H1 (cell line): ENCODE data around the gene TFDP1. TPM values are rescaled to one million over a fixed set of nuclear protein-coding genes. Genes with fewer than 3 reads are reported as not detected.

ENCODE experiments used
- CTCF ChIA-PET: fragments of 300-600 bp; sonication (Branson Sonifier 250); formaldehyde crosslinking; loops from one replicate; lab custom pipeline; 2021; ENCODE audit not compliant: partially characterized antibody; lab: Charles Lee
- POLR2A ChIA-PET: fragments of 300-600 bp; sonication (Branson Sonifier 250); formaldehyde crosslinking; loops from one replicate; lab custom pipeline; 2021; ENCODE audit warnings: inconsistent platforms; ENCODE audit not compliant: partially characterized antibody; lab: Charles Lee
- DNase-seq, 2 experiments: peaks; one replicate each; pipeline versions ENCODE4 v3.0.0 to v3.0.0-alpha.2; 2010 to 2022; ENCODE audit warnings: low spot score in 2 of 2, low read depth in 1 of 2, mixed read lengths in 1 of 2
- FAIRE-seq: peaks from 2 replicates; lab custom pipeline; 2011; peaks lifted over from hg19 to GRCh38; lab: Jason Lieb, UNC
- H2AFZ ChIP-seq: 2 replicates; pipeline ENCODE4 v1.8.1; 2012; ENCODE audit warnings: low read length, inconsistent platforms
- H2AK5ac ChIP-seq: 2 replicates; pipeline ENCODE4 v1.6.1; 2013; ENCODE audit warnings: low read depth, low read length
- H2BK120ac ChIP-seq: replicated peaks from 2 replicates; pipeline ENCODE3; 2013; ENCODE audit warnings: low read depth, low read length, inconsistent platforms
- H2BK12ac ChIP-seq: 2 replicates; pipeline ENCODE4 v1.6.1; 2013; ENCODE audit warnings: low read depth, low read length
- H2BK15ac ChIP-seq: 2 replicates; pipeline ENCODE4 v1.6.1; 2013; ENCODE audit warnings: low read length
- H2BK20ac ChIP-seq: 2 replicates; pipeline ENCODE4 v1.6.1; 2013; ENCODE audit warnings: low read length
- H2BK5ac ChIP-seq: 2 replicates; pipeline ENCODE4 v1.6.1; 2013; ENCODE audit warnings: low read depth, low read length
- H3K14ac ChIP-seq: 2 replicates; pipeline ENCODE4 v1.6.1; 2013; ENCODE audit warnings: inconsistent platforms; ENCODE audit not compliant: insufficient read length
- H3K18ac ChIP-seq: 2 replicates; pipeline ENCODE4 v1.6.1; 2013; ENCODE audit warnings: low read length; ENCODE audit errors: extremely low read depth
- H3K23ac ChIP-seq: 2 replicates; pipeline ENCODE4 v1.6.1; 2013; ENCODE audit warnings: inconsistent platforms; ENCODE audit not compliant: insufficient read length
- H3K23me2 ChIP-seq: 2 replicates; pipeline ENCODE4 v1.6.1; 2013; ENCODE audit warnings: low read depth, low read length
- H3K27ac ChIP-seq: 2 replicates; pipeline ENCODE4 v1.6.1; 2011; ENCODE audit warnings: low read depth, low read length, inconsistent platforms
- H3K27me3 ChIP-seq, 4 experiments: replicated peaks in 1 of 4; 1 replicate in 1 of 4; 2 replicates in 3 of 4; pipeline versions ENCODE4 v1.6.1 to v1.8.1; 2011 to 2013; ENCODE audit warnings: low read length in 3 of 4, mild to moderate bottlenecking in 3 of 4, inconsistent platforms in 2 of 4, mixed read lengths in 2 of 4, moderate library complexity in 1 of 4; ENCODE audit not compliant: control insufficient read depth in 3 of 4, insufficient read depth in 3 of 4; ENCODE audit errors: extremely low read depth in 1 of 4
- H3K36me3 ChIP-seq, 4 experiments: 2 replicates each; pipeline versions ENCODE4 v1.6.1 to v1.8.1; 2011 to 2013; ENCODE audit warnings: mild to moderate bottlenecking in 4 of 4, low read length in 3 of 4, moderate library complexity in 2 of 4, control low read depth in 1 of 4, inconsistent platforms in 1 of 4; ENCODE audit not compliant: insufficient read depth in 4 of 4, control insufficient read depth in 2 of 4
- H3K4ac ChIP-seq: replicated peaks from 2 replicates; pipeline ENCODE3; 2013; ENCODE audit warnings: low read length, low read depth, mixed read lengths, inconsistent platforms; ENCODE audit not compliant: insufficient read length
- H3K4me1 ChIP-seq, 4 experiments: replicated peaks in 1 of 4; 1 replicate in 1 of 4; 2 replicates in 3 of 4; pipeline versions ENCODE4 v1.6.1 to v1.8.1; 2011 to 2013; ENCODE audit warnings: low read length in 3 of 4, inconsistent platforms in 2 of 4, mixed read lengths in 1 of 4; ENCODE audit not compliant: insufficient read depth in 4 of 4, control insufficient read depth in 3 of 4
- H3K4me2 ChIP-seq, 2 experiments: 2 replicates each; pipeline versions ENCODE4 v1.6.1 to v1.8.1; 2011 to 2013; ENCODE audit warnings: low read depth in 2 of 2, low read length in 2 of 2, control low read depth in 1 of 2, inconsistent platforms in 1 of 2, mild to moderate bottlenecking in 1 of 2; ENCODE audit not compliant: insufficient read depth in 1 of 2
- H3K4me3 ChIP-seq, 4 experiments: fragments of 200-600, 300-600 bp in 1 of 4; sonication (generic), shearing (Covaris generic), sonication (Bioruptor Twin) in 1 of 4; 2 replicates each; pipeline versions ENCODE4 v1.5.1 to v1.8.1; 2011 to 2016; ENCODE audit warnings: low read length in 4 of 4, low read depth in 3 of 4, control low read depth in 2 of 4, inconsistent platforms in 2 of 4, mild to moderate bottlenecking in 2 of 4, mixed read lengths in 1 of 4, moderate library complexity in 1 of 4; ENCODE audit not compliant: insufficient read depth in 2 of 4; ENCODE audit errors: extremely low read depth in 1 of 4
- H3K56ac ChIP-seq: replicated peaks from 2 replicates; pipeline ENCODE3; 2013; ENCODE audit warnings: low read depth, mild to moderate bottlenecking, mixed read lengths, low read length, inconsistent platforms; ENCODE audit not compliant: insufficient read length
- H3K79me1 ChIP-seq: 2 replicates; pipeline ENCODE4 v1.6.1; 2013; ENCODE audit warnings: low read depth, low read length, control low read depth
- H3K79me2 ChIP-seq, 2 experiments: 2 replicates each; pipeline versions ENCODE4 v1.6.1 to v1.8.1; 2012 to 2013; ENCODE audit warnings: low read length in 2 of 2, mild to moderate bottlenecking in 2 of 2, inconsistent platforms in 1 of 2; ENCODE audit not compliant: insufficient read depth in 2 of 2, control insufficient read depth in 1 of 2
- H3K9ac ChIP-seq, 4 experiments: replicated peaks in 1 of 4; 1 replicate in 1 of 4; 2 replicates in 3 of 4; pipeline versions ENCODE4 v1.6.1 to v1.8.1; 2011 to 2013; ENCODE audit warnings: low read depth in 3 of 4, low read length in 3 of 4, control low read depth in 2 of 4, mild to moderate bottlenecking in 2 of 4, moderate library complexity in 2 of 4, inconsistent platforms in 1 of 4; ENCODE audit errors: extremely low read depth in 1 of 4
- H3K9me3 ChIP-seq, 2 experiments: 2 replicates each; pipeline versions ENCODE4 v1.6.1 to v1.8.1; 2012 to 2013; ENCODE audit warnings: mild to moderate bottlenecking in 2 of 2, moderate library complexity in 2 of 2, control low read depth in 1 of 2, inconsistent platforms in 1 of 2, low read depth in 1 of 2, low read length in 1 of 2, mixed read lengths in 1 of 2; ENCODE audit not compliant: insufficient read depth in 2 of 2
- H4K20me1 ChIP-seq, 2 experiments: replicated peaks in 1 of 2; 2 replicates each; pipeline versions ENCODE3 to v1.8.1; 2011 to 2013; ENCODE audit warnings: inconsistent platforms in 2 of 2, low read length in 2 of 2, mild to moderate bottlenecking in 1 of 2; ENCODE audit not compliant: insufficient read depth in 2 of 2, control insufficient read depth in 1 of 2
- H4K5ac ChIP-seq: 2 replicates; pipeline ENCODE4 v1.6.1; 2013; ENCODE audit warnings: low read length, low read depth, mixed read lengths, inconsistent platforms; ENCODE audit not compliant: insufficient read length
- H4K8ac ChIP-seq: 2 replicates; pipeline ENCODE4 v1.8.0; 2013; ENCODE audit warnings: mild to moderate bottlenecking, moderate library complexity, low read length, inconsistent platforms; ENCODE audit not compliant: insufficient read depth; ENCODE audit errors: extremely low read depth
- H4K91ac ChIP-seq: replicated peaks from 2 replicates; pipeline ENCODE3; 2013; ENCODE audit warnings: low read length, mixed read lengths, inconsistent platforms; ENCODE audit not compliant: insufficient read length
- BACH1 ChIP-seq: IDR thresholded peaks from 2 replicates; pipeline ENCODE4 v1.6.1; 2012; ENCODE audit warnings: low read length, improper control_type of control experiment
- CHD2 ChIP-seq: IDR thresholded peaks from 2 replicates; pipeline ENCODE4 v1.6.1; 2012; ENCODE audit warnings: low read length, improper control_type of control experiment
- KDM5A ChIP-seq: fragments of 200-600 bp; IDR thresholded peaks from 2 replicates; pipeline ENCODE4 v1.7.1; 2012; ENCODE audit warnings: mild to moderate bottlenecking, low read length, inconsistent platforms, mixed read lengths
- MAFK ChIP-seq: IDR thresholded peaks from 2 replicates; pipeline ENCODE4 v1.6.1; 2012; ENCODE audit warnings: low read depth, mild to moderate bottlenecking, improper control_type of control experiment, low read length
- PHF8 ChIP-seq: fragments of 200-600 bp; sonication (generic); conservative IDR thresholded peaks from 2 replicates; pipeline ENCODE4 v1.7.1; 2012; ENCODE audit warnings: low read depth, mild to moderate bottlenecking, inconsistent platforms, low read length, moderate library complexity
- POLR2AphosphoS5 ChIP-seq: IDR thresholded peaks from 2 replicates; pipeline ENCODE4 v1.6.1; 2011; ENCODE audit warnings: low read depth, low read length
- RBBP5 ChIP-seq: IDR thresholded peaks from 2 replicates; pipeline ENCODE4 v1.7.1; 2012; ENCODE audit warnings: low read depth, mild to moderate bottlenecking, inconsistent platforms, low read length, moderate library complexity, borderline replicate concordance
- RNF2 ChIP-seq: fragments of 200-900, 300-1000 bp; sonication (generic); IDR thresholded peaks from 2 replicates; pipeline ENCODE4 v1.7.1; 2016; ENCODE audit warnings: borderline replicate concordance, low read depth, mild to moderate bottlenecking, antibody characterized with exemption, low read length; ENCODE audit not compliant: poor library complexity, severe bottlenecking; ENCODE audit errors: missing control alignments
- TAF1 ChIP-seq: IDR thresholded peaks from 2 replicates; pipeline ENCODE4 v1.6.1; 2011; ENCODE audit warnings: mild to moderate bottlenecking, low read depth, low read length
- TAF7 ChIP-seq: optimal IDR thresholded peaks from 2 replicates; pipeline ENCODE3; 2011; ENCODE audit warnings: low read depth, mild to moderate bottlenecking, inconsistent platforms, low read length, moderate library complexity, borderline replicate concordance
- TBP ChIP-seq: IDR thresholded peaks from 2 replicates; pipeline ENCODE4 v1.6.1; 2011; ENCODE audit warnings: low read depth, low read length, improper control_type of control experiment
- WGBS, 2 experiments: shearing (Covaris generic) in 1 of 2; methylation state at CpG; one replicate each; pipeline versions ENCODE4 v1.1.6 to v1.1.7; 2013 to 2015; ENCODE audit warnings: low lambda C conversion rate in 2 of 2, mixed read lengths in 2 of 2, inconsistent platforms in 1 of 2, low coverage in 1 of 2, missing lambda C conversion rate in 1 of 2; ENCODE audit not compliant: insufficient replicate concordance in 2 of 2, insufficient coverage in 1 of 2, insufficient read length in 1 of 2; ENCODE audit errors: extremely low coverage in 1 of 2, missing lambda C conversion rate in 1 of 2; 5-methylcytosine and 5-hydroxymethylcytosine counted together
- polyA plus RNA-seq, 7 experiments: library from polyadenylated mRNA; depleted of rRNA in 3 of 7; stranded (reverse) in 5 of 7; unstranded in 2 of 7; fragments of >200 nt in 5 of 7; fragments of 200-250 nt in 2 of 7; gene quantifications; 1 replicate in 5 of 7; 2 replicates in 1 of 7; 4 replicates in 1 of 7; pipeline versions ENCODE4 v1.2.1 to v1.2.3, GENCODE V29; 2011 to 2013; ENCODE audit warnings: missing spikeins in 2 of 7, mixed read lengths in 2 of 7
- total RNA-seq: library from RNA; stranded (reverse); fragmentation: NEBNext Ultra II Directional; extraction: Animal tissue kit (Norgen Biotek cat#: 25700); gene quantifications from 2 replicates; pipeline ENCODE4 v1.2.1, GENCODE V29; 2021
- TF ChIP-seq, protein P1 (sequence below): IDR thresholded peaks from 2 replicates; pipeline ENCODE4 v1.6.1; 2012; ENCODE audit warnings: inconsistent platforms

TFDP1 gene
- total and polyA plus RNA-seq, 2 of the 8 experiments (the other 6 are each of a cell fraction or from before 2014, with no cell fraction given) = 43.6 to 81.9 TPM

DNA sequence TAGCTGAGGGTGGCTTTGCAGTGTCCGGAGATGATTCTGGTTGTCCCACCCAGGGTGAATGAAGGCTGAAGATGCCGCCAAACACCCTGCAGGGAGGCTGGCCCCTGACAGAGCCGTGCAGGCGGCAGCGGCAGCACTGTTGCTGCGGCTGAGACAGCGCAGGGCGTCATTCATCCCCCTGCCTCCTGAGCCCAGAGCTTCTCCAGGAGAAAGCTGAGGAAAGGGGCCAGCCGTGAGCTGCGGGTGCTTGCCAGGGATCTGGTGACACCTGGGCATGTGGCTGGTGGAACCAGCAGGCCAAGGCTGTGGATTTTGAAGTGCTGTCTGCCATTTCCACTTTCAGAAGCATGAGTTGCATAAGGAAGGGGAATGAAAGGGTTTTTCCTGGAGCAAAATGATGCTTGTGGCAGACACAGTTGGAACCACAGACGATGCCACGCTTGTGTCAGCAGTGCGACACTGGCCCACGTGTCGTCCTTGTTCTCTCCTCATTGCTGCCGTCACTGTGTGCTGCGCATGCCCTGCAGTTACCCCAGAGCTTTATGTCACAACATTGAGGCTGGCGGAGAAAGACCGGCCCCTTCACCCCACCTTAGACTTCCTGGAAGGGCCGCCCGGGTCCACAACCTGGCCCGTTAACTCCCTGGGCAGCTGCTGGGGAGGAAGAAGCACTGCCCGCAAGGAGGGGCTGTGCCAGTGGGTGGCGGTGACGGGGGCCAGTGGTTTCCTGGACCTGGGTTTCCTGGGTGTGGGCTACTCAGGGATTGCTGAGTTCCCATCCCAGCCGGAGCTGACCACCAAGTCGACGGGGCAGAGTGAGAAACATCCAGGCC, 22.7 kb downstream of the TFDP1 start:
- Histone ChIP-seq H3K27me3 (no peaks in the 10 kb centered on the region), H3K4me3 (no peak overlapping the region), H2BK12ac (no peak overlapping the region), H3K23me2 (peaks cover 2% of the 10 kb centered on the region; the same call in 1 of the 2 replicates), H4K8ac (no peak overlapping the region), H3K79me1 (peaks cover 35% of the 10 kb centered on the region), H2BK120ac (no peak overlapping the region), H3K27ac (no peak overlapping the region), H3K9me3 (no peaks in the 10 kb centered on the region), H4K91ac (no peak overlapping the region), H3K14ac (no peak overlapping the region), H3K23ac (no peak overlapping the region), H2AFZ (no peak overlapping the region), H3K36me3 (peaks cover 2 to 5% (median 3%) of the 10 kb centered on the region in 4 experiments; a peak in 4 of 8 replicates), H2BK15ac (no peak overlapping the region), H3K18ac (no peak overlapping the region), H3K4me1 (peaks cover 0 to 6% (median under 1%) of the 10 kb centered on the region in 4 experiments; a peak in 4 of 7 replicates), H2BK5ac (no peak overlapping the region), H4K20me1 (peaks cover 11 to 23% of the 10 kb centered on the region in 2 experiments), H4K5ac (no peak overlapping the region), H3K4me2 (no peak overlapping the region), H3K4ac (no peak overlapping the region), H2BK20ac (no peak overlapping the region), H2AK5ac (no peak overlapping the region), H3K56ac (no peak overlapping the region), H3K9ac (no peak overlapping the region), H3K79me2 (peaks cover 0 to 91% of the 10 kb centered on the region in 2 experiments; a peak in 3 of 4 replicates)
- FAIRE-seq = no peak
- CTCF ChIA-PET = interaction anchor here (0.7 kb wide), 1 partner anchor 28 kb away, joined by 3 read pairs; no protein-coding TSS in a partner anchor
- DNase-seq = no peak
- WGBS, 2 experiments = 92% methylated on average over 27 of the region's 28 CpGs; no CpG with 5 or more reads in 1 of the 2 experiments
- POLR2A ChIA-PET = no interaction called here
- TF ChIP-seq, protein P1, sequence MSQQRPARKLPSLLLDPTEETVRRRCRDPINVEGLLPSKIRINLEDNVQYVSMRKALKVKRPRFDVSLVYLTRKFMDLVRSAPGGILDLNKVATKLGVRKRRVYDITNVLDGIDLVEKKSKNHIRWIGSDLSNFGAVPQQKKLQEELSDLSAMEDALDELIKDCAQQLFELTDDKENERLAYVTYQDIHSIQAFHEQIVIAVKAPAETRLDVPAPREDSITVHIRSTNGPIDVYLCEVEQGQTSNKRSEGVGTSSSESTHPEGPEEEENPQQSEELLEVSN = no peak
- TF ChIP-seq KDM5A = no peak
- TF ChIP-seq TAF7 = no peak
- TF ChIP-seq POLR2AphosphoS5 = no peak
- no peak for TF ChIP-seq BACH1
- no peak for TF ChIP-seq RNF2
- no peak for TF ChIP-seq RBBP5
- no peak for TF ChIP-seq TBP
- TF ChIP-seq PHF8 = no peak
- no peak for TF ChIP-seq TAF1
- no peak for TF ChIP-seq CHD2
- no peak for TF ChIP-seq MAFK
